ENCODE data around the gene ZNF764. TPM values are rescaled to one million over a fixed set of nuclear protein-coding genes. Genes with fewer than 3 reads are reported as not detected.

ZNF764 gene
- total RNA-seq, 2 donors from 2014 or later, result 19.5 to 21.4 TPM

DNA sequence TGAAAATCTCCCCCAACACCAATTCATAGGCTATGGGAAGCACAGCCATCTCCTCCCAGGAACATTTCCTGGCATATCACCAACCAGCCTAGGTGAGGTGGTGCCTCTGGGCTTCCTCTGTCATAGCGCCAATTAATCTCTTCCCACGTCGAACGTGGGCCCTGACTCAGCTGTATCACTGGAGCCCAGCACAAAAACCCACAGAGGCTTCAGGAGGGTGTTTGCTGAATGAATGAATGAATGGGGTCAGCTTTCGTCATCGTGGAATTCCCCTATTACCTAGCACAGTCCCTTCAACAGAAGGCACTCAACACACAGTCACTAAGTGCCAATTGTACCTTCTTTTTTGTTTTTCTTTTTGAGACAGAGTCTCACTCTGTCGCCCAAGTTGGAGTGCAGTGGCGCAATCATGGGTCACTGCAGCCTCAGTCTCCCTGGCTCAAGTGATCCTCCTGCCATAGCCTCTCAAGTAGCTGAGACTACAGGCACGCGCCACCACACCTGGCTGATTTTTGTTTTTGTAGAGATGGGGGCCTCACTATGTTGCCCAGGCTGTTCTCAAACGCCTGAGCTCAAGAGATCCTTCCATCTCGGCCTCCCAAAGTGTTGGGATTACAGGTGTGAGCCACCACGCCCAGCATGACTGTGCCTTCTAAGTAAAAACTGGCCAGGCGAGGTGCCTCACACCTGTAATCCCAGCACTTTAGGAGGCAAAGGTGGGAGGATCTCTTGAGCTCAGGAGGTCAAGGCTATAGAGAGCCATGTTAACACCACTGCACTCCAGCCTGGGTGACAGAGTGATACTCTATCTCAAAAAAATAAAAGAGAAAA, 9.2 kb upstream of the ZNF764 start:
- Mint-ChIP-seq H3K27ac (peak overlapping the region; percentile 96), H3K36me3 (ENCODE audit: low read depth) (no peaks in the 10 kb centered on the region), H3K27me3 (no peaks in the 10 kb centered on the region), H3K4me1 (peaks cover 35% of the 10 kb centered on the region), H3K4me3 (peak overlapping the region; percentile 63)
- ATAC-seq (peak; percentile 55), DNase-seq (peak; percentile 31 to 66 (median 40))
- H3K9me3 ChIP-seq (ENCODE audit: control insufficient read depth, low read length, poor library complexity, severe bottlenecking), result no peaks in the 10 kb centered on the region

DNA sequence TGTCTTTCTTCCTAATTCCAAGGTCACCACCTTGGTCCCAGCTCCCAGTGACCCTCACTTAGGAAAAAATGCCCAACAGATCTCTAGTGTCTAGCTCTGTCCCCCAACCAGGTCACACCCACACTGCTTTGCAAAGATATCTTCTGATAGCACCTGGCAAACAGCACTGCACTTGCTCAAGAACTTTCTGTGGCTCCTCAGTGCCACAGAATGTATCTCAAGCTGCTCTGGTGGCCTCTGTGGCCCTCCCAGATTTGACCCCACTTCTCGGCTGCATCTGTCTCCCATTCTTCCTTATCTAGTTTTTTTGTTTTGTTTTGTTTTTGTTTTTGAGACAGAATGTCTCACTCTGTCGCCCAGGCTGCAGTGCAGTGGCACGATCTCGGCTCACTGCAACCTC, 8.4 kb upstream of the ZNF764 start:
- H3K4me1 Mint-ChIP-seq, result peaks cover 30% of the 10 kb centered on the region
- DNase-seq (no peak), ATAC-seq (no peak)
- H3K4me3 Mint-ChIP-seq, result peak overlapping the region; percentile 25
- H3K36me3 Mint-ChIP-seq (ENCODE audit: low read depth), result no peaks in the 10 kb centered on the region
- H3K9me3 ChIP-seq (ENCODE audit: control insufficient read depth, low read length, poor library complexity, severe bottlenecking), result no peaks in the 10 kb centered on the region
- H3K27ac Mint-ChIP-seq, result peak overlapping the region; percentile 96
- H3K27me3 Mint-ChIP-seq, result no peaks in the 10 kb centered on the region

GRCh38 chr16:30565984-30566383, 7.8 kb upstream of the ZNF764 start:
- H3K9me3 ChIP-seq (ENCODE audit: control insufficient read depth, low read length, poor library complexity, severe bottlenecking), result no peaks in the 10 kb centered on the region
- Mint-ChIP-seq H3K27ac (peak overlapping the region; percentile 96), H3K4me3 (peak overlapping the region; percentile 25), H3K4me1 (peaks cover 32% of the 10 kb centered on the region), H3K36me3 (ENCODE audit: low read depth) (no peaks in the 10 kb centered on the region), H3K27me3 (no peaks in the 10 kb centered on the region)
- DNase-seq (no peak), ATAC-seq (no peak)

DNA sequence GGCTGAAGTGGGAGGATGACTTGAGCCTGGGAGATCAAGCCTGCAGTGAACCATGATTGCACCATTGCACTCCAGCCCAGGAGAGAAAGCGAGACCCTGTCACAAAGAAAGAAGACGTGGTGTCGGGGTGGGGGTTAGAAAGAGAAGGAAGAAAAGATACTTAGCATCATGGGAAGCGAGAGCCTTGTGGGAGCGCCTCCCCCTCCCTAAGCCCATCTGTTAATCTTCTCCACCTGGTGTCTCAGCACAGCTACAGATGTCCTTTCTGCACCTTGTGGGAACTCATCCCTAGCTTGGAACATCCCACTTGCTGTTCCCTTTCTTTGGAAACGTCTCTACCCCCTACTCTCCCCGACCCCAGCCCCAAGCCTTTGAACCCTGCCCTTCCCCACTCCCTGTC, 7.4 kb upstream of the ZNF764 start:
- H3K27me3 Mint-ChIP-seq, result no peaks in the 10 kb centered on the region

GRCh38 chr16:30562021-30562420, 3.8 kb upstream of the ZNF764 start:
- Mint-ChIP-seq H3K27me3 (no peaks in the 10 kb centered on the region), H3K36me3 (ENCODE audit: low read depth) (no peaks in the 10 kb centered on the region), H3K4me1 (peaks cover 22% of the 10 kb centered on the region), H3K4me3 (peak overlapping the region; percentile 87), H3K27ac (peak overlapping the region; percentile 96)
- ATAC-seq, result no peak
- H3K9me3 ChIP-seq (ENCODE audit: control insufficient read depth, low read length, poor library complexity, severe bottlenecking), result no peaks in the 10 kb centered on the region
- DNase-seq, result no peak

More for the DNA sequence above, 7.4 kb upstream of the ZNF764 start:
- H3K4me3 Mint-ChIP-seq, result no peak overlapping the region
- H3K27ac Mint-ChIP-seq, result no peak overlapping the region
- DNase-seq (no peak), ATAC-seq (no peak)
- H3K4me1 Mint-ChIP-seq, result peaks cover 32% of the 10 kb centered on the region
- H3K9me3 ChIP-seq (ENCODE audit: control insufficient read depth, low read length, poor library complexity, severe bottlenecking), result no peaks in the 10 kb centered on the region
- H3K36me3 Mint-ChIP-seq (ENCODE audit: low read depth), result no peaks in the 10 kb centered on the region

- Mint-ChIP-seq H3K27ac (peak overlapping the region; percentile 96), H3K36me3 (ENCODE audit: low read depth) (no peaks in the 10 kb centered on the region)
Observed at GRCh38 chr16:30561089-30561816, 3.1 kb upstream of the ZNF764 start.

DNA sequence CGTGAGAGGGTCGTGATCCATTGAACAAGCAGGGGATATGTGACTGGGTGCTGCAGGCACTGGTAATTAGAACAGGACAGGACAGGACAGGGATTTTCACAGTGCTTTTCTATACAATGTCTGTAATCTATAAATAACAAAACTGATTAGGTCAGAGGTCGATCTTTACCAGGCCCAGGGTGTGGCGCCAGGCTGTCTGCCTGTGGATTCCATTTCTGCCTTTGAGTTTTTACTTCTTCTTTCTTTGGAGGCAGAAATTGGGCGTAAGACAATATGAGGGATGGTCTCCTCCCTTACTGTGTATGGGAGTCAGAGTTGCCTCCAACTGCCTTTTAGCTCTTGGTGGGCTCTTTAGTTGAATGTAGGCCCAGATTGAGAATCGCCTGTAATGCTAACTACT, 1.5 kb upstream of the ZNF764 start:
- no peaks in the 10 kb centered on the region for H3K9me3 ChIP-seq (ENCODE audit: control insufficient read depth, low read length, poor library complexity, severe bottlenecking)
- ATAC-seq, result no peak
- DNase-seq, result no peak
- peak overlapping the region; percentile 1 for H3K27ac Mint-ChIP-seq
- no peaks in the 10 kb centered on the region for H3K27me3 Mint-ChIP-seq
- H3K4me1 Mint-ChIP-seq, result peaks cover 19% of the 10 kb centered on the region
- H3K36me3 Mint-ChIP-seq (ENCODE audit: low read depth), result no peaks in the 10 kb centered on the region
- peak overlapping the region; percentile 59 for H3K4me3 Mint-ChIP-seq

More at GRCh38 chr16:30561089-30561816, 3.1 kb upstream of the ZNF764 start:
- no peak for ATAC-seq
- Mint-ChIP-seq H3K4me3 (peak overlapping the region; percentile 87), H3K4me1 (peaks cover 17% of the 10 kb centered on the region), H3K27me3 (no peaks in the 10 kb centered on the region)
- H3K9me3 ChIP-seq (ENCODE audit: control insufficient read depth, low read length, poor library complexity, severe bottlenecking), result no peaks in the 10 kb centered on the region
- DNase-seq, result no peak

GRCh38 chr16:30558789-30559377, 709 bp upstream of the ZNF764 start:
- DNase-seq (no peak), ATAC-seq (no peak)
- no peaks in the 10 kb centered on the region for H3K27me3 Mint-ChIP-seq
- H3K9me3 ChIP-seq (ENCODE audit: control insufficient read depth, low read length, poor library complexity, severe bottlenecking), result no peaks in the 10 kb centered on the region
- peaks cover 23% of the 10 kb centered on the region for H3K4me1 Mint-ChIP-seq
- H3K27ac Mint-ChIP-seq, result peak overlapping the region; percentile 94
- peak overlapping the region; percentile 90 for H3K4me3 Mint-ChIP-seq
- H3K36me3 Mint-ChIP-seq (ENCODE audit: low read depth), result no peaks in the 10 kb centered on the region

DNA sequence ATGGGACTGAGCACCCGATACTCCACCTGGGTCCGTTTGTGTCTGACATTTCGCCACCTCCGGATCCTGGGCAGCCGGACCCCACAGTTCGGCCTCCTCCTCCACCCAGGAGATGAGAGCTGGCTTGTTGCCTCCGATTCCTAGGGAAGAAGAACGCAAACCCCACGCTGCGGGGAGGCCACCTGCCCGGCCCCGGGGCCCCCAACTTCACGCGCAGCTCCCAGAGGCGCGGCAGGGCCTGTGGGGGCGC, 542 bp downstream of the ZNF764 start:
- Mint-ChIP-seq H3K36me3 (ENCODE audit: low read depth) (no peaks in the 10 kb centered on the region), H3K4me3 (peak overlapping the region; percentile 90), H3K4me1 (peaks cover 36% of the 10 kb centered on the region), H3K27me3 (no peaks in the 10 kb centered on the region), H3K27ac (peak overlapping the region; percentile 94)
- DNase-seq (no peak), ATAC-seq (no peak)
- no peaks in the 10 kb centered on the region for H3K9me3 ChIP-seq (ENCODE audit: control insufficient read depth, low read length, poor library complexity, severe bottlenecking)

DNA sequence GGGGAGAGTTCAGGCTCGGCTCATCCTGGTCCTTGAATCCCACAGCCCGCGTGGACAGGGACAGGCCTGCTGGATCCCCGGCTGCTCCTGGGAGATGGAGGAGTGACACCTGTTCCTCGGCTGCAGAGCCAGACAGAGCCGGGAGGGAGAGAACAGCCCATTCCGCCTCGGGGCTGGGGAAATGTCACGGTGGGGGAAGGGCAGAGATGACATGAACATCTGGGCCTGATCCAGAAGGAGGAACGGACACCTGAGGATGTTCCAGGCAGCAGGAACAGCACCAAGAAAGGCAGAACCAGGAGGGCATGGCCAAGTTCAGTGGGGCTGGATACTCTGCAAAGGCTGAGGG, 2.1 kb downstream of the ZNF764 start:
- ATAC-seq (no peak), DNase-seq (no peak)
- H3K4me3 Mint-ChIP-seq, result peak overlapping the region; percentile 90
- H3K9me3 ChIP-seq (ENCODE audit: control insufficient read depth, low read length, poor library complexity, severe bottlenecking), result no peaks in the 10 kb centered on the region
- H3K36me3 Mint-ChIP-seq (ENCODE audit: low read depth), result no peaks in the 10 kb centered on the region
- no peaks in the 10 kb centered on the region for H3K27me3 Mint-ChIP-seq
- H3K27ac Mint-ChIP-seq, result peak overlapping the region; percentile 94
- H3K4me1 Mint-ChIP-seq, result peaks cover 39% of the 10 kb centered on the region

DNA sequence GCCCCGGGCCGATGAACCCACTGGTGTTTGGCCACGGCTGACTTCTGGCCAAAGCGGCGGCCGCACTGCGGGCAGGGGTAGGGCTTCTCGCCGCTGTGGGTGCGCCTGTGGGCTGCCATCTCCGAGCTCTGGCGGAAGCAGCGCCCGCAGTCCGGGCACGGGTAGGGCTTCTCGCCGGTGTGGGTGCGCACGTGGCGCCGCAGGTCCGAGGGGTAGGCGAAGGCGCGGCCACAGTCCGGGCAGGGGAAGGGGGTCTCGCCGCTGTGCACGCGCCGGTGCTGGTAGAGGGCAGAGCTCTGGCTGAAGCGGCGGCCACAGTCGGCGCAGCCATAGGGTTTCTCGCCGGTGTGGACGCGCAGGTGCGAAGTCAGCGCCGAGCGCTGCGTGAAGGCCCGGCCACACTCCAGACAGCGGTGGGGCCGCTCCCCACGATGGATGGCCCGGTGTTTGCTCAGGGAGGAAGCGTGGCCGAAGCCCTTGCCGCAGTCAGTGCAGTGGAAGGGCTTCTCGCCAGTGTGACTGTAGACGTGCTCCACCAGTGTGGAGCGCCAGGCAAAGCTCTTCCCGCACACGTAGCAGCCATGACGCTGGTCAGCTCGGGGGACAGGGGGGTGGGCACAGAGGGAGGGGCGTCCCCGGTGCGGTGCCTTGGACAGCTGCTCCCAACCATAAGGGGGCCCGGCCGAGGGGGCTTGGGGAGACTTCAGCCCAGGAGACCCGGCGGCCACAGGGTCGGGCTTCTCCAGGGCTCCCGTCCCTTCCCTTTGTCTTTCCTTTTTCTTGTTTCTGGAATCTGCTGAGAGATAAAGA, 2.7 kb downstream of the ZNF764 start:
- Mint-ChIP-seq H3K4me1 (peaks cover 36% of the 10 kb centered on the region), H3K4me3 (peak overlapping the region; percentile 90), H3K36me3 (ENCODE audit: low read depth) (no peaks in the 10 kb centered on the region), H3K27ac (peak overlapping the region; percentile 94), H3K27me3 (no peaks in the 10 kb centered on the region)
- ATAC-seq, result no peak
- no peaks in the 10 kb centered on the region for H3K9me3 ChIP-seq (ENCODE audit: control insufficient read depth, low read length, poor library complexity, severe bottlenecking)
- DNase-seq, result no peak

DNA sequence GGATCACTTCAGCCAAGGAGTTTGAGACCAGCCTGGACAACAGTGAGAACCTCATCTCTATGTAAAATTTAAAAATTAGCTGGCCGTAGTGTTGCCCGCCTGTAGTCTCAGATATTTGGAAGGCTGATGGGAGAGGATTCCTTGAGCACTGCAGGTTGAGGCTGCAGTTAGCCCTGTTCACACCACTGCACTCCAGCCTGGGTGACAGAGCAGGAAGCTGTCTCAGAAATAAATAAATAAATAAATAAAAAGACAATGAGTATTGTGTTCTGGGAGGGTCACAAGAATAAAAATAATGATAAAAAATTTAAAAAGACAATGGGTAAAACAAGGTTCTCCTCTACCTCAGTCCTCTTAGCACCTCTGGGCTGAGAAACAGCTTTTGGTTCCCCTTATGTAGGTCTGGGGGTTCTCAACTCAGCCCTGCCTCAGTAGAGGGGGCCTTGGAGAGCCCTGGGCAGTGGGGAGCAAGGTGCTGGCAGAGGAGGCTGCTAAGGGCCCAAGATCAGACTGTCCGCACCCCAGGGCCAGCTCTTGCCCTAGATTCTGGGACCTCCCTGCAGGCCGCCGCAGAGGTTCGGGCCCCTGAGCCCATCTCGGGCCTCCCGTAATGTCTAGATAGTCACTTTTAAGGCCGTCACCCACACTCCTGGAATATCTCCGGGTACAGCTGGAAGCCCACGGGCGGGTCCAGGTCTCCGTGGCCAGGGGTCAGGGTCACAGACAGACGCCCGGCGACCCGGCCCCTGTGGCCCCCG, 3.4 kb downstream of the ZNF764 start:
- Mint-ChIP-seq H3K4me1 (peaks cover 36% of the 10 kb centered on the region), H3K27ac (peak overlapping the region; percentile 90), H3K27me3 (no peaks in the 10 kb centered on the region), H3K4me3 (peak overlapping the region; percentile 59), H3K36me3 (ENCODE audit: low read depth) (no peaks in the 10 kb centered on the region)
- ATAC-seq (no peak), DNase-seq (no peak)
- no peaks in the 10 kb centered on the region for H3K9me3 ChIP-seq (ENCODE audit: control insufficient read depth, low read length, poor library complexity, severe bottlenecking)
